ENCODE data around the gene MRPL58.
"Not testable (repeated sequence)": the region's sequence is repeated elsewhere in the genome, so short reads cannot be mapped to it uniquely, and the experiment has no call there.

MRPL58 gene

GRCh38 chr17:75012346-75013091 is at the start of gene MRPL58:
Gene MRPL58 (plus strand): TSS chr17:75012670. CDS start chr17:75012687, 17 bp downstream.
- DNase-seq (ENCODE audit: low spot score) = peak; percentile 91

GRCh38 chr17:74963656-74964055 is 48.8 kb upstream of the MRPL58 start:
- no peak for DNase-seq (ENCODE audit: low spot score)

GRCh38 chr17:74964246-74964761 is 48.2 kb upstream of the MRPL58 start:
- DNase-seq (ENCODE audit: low spot score) = no peak

DNA sequence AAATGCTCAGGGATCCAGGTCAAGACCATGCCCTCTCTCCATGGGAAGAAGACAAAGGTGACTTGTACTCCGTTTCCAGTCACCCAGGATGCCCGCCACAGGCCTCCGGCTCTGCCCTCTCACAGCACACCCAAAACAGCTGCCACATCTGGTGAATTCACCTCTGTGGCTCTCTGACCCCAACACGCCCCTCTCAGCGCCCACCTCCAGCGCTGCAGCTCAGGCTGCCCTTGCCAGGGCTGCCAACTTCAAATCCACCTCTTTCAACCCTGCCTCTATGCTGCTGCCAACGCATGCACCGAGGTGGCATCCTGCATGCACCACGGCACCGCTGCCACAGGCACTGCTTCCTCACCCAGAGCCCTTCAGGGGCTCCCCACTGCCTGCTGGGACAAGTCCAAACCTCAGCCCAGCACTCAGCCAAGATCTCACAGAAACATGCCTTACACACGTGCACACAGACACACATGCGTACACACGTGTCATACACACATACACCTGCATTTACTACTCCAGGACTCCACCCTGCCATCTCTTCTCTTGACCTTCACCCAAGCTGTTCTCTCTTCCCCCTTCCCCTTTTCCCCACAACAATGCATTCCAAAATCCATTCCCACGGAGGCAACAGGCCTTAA is 47.4 kb upstream of the MRPL58 start:
- DNase-seq (ENCODE audit: low spot score) = no peak

GRCh38 chr17:74968361-74968780 is 44.1 kb upstream of the MRPL58 start:
- no peak for DNase-seq (ENCODE audit: low spot score)

GRCh38 chr17:74969501-74969900 is 43.0 kb upstream of the MRPL58 start:
- DNase-seq (ENCODE audit: low spot score) = not testable (repeated sequence)

GRCh38 chr17:74970395-74970794 is 42.1 kb upstream of the MRPL58 start:
- no peak for DNase-seq (ENCODE audit: low spot score)

GRCh38 chr17:74971069-74971841 is 41.2 kb upstream of the MRPL58 start:
- DNase-seq (ENCODE audit: low spot score) = no peak

DNA sequence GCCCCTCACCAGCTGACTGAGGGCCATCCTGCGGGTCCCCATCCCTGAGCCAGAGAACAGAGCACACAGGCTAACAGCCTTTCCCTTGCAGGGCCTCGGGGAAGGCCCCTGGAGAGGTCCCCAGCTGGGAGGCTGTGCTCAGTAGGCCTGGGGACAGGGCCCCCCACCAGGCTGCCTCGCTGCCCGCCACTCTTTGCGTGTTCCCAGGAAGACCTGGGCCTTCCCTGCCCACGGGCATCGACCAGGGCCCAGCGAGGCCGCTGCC is 40.7 kb upstream of the MRPL58 start:
- no peak for DNase-seq (ENCODE audit: low spot score)

GRCh38 chr17:74972107-74972972 is 40.1 kb upstream of the MRPL58 start, which contains the start of gene HID1:
Gene HID1 (minus strand): TSS chr17:74972759. CDS start chr17:74972656, 103 bp downstream.
- peak; percentile 76 for DNase-seq (ENCODE audit: low spot score)

DNA sequence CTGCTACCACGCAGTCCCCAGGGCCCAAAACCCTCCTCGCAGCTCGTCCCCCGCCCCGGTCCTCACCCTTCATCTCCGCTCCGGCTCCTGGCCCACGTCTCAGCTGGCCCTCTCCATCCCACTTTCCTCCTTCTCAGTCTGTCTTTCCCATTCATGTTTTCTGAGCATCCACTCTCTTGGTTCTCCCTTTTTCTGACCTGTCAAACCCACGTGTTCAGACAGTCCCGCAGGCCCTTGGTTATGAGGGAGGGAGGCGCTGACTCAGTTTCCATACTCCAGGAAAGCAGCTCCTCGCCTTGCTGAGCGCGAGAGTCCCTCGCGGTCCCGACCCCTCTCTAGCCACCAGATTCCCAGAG is 39.5 kb upstream of the MRPL58 start:
- DNase-seq (ENCODE audit: low spot score) = no peak

GRCh38 chr17:74975943-74976342 is 36.5 kb upstream of the MRPL58 start:
- no peak for DNase-seq (ENCODE audit: low spot score)

GRCh38 chr17:74977802-74978201 is 34.7 kb upstream of the MRPL58 start:
- no peak for DNase-seq (ENCODE audit: low spot score)

DNA sequence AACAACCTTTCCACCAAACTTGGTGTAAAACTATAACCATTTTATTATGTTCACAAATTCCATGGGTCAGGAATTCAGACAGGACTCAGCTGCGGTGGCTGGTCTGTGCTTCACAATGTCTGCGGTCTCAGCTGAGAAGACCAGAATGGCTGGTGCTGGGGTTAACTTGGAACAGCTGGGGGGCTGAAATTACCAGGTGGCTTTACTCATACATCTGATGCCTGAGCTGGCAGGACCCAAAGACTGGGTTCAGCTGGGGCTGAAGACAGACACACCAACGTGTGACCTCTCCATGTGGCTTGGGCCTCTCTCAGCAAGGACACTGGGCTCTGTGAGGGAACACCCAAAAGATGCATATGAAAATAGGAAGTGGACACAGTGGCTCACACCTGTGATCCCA is 34.2 kb upstream of the MRPL58 start:
- no peak for DNase-seq (ENCODE audit: low spot score)

DNA sequence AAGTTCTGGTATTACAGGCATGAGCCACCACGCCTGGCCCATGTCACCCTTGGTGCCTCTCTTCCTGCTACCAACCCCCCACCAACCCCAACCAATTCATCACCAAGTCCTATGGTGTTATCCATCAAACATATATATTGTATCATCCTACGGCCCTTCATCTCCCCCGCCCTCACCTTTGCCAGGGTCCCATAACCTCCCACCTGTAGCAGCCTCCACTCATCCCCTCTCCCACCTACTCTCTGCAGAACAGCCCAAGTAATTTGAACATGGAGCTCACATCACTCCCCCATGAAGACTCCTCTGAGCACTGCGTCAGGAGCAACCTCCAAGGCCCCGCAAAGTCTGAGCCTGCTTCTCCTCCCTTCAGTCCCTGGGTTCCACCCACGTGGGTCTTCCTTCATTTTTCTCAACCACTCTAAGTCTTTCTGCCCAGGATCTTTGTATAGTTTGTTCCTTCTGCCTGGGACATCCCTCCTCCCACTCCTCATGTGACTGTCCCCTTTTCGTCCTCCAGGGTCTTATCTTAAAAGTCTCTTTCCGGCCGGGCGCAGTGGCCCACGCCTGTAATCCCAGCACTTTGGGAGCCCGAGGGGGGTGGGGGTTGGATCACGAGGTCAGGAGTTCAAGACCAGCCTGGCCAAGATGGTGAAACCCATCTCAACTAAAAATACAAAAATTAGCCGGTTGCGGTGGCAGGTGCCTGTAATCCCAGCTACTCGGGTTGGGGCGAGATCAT is 32.9 kb upstream of the MRPL58 start:
- DNase-seq (ENCODE audit: low spot score) = no peak

- DNase-seq (ENCODE audit: low spot score) = no peak
Observed at GRCh38 chr17:74981318-74981978, 31.0 kb upstream of the MRPL58 start.

GRCh38 chr17:74981979-74982662 is 30.3 kb upstream of the MRPL58 start:
- peak; percentile 89 for DNase-seq (ENCODE audit: low spot score)

DNA sequence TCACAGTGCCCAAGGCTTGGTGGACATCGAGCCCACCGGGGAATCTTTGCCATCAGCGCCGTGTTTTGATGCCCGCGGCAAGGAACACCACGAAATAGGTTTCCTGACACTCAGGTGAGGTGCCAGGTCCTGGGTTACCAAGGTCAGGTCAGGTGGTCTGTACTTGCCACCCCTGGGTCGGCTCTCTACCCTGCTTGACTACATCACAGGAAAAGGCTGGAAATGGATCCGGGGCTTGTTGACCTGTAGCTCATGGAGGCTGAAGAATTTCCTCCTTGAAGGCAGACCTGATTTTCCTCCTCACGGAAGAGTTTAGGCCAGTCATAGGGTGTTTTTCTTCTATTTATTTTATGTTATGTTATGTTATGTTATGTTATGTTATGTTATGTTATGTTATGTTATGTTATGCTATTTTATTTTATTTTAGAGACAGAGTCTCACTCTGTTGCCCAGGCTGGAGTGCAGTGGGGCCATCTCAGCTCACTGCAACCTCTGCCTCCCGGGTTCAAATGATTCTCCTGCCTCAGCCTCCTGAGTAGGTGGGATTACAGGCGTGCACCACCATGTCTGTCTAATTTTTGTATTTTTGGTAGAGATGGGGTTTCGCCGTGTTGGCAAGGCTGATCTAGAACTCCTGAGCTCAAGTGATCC is 29.7 kb upstream of the MRPL58 start:
- not testable (repeated sequence) for DNase-seq (ENCODE audit: low spot score)

- no peak for DNase-seq (ENCODE audit: low spot score)
Observed at GRCh38 chr17:74986206-74986576, 26.3 kb upstream of the MRPL58 start.

Data from NAMALWA (cell line).